Mesenteric fat pad (tissue), 1 donor: Measurements from ENCODE around the gene CELF2. TPM values are rescaled to one million over a fixed set of nuclear protein-coding genes. Genes with fewer than 3 reads are reported as not detected.

Experiments
- DNase-seq: peaks from one replicate; pipeline ENCODE4 v3.0.0-alpha.2; 2020; ENCODE audit warnings: low spot score
- total RNA-seq: library from RNA; stranded (reverse); fragmentation: NEBNext Ultra II Directional; extraction: Animal tissue kit (Norgen Biotek cat#: 25700); gene quantifications from one replicate; pipeline ENCODE4 v1.2.1, GENCODE V29; 2021
- donor health status: DM: yes; HTN: yes; CAD: no.

CELF2 gene
- total RNA-seq, 1 donor from 2014 or later, result 93.9 TPM

GRCh38 chr10:11093771-11094736, 76.4 kb downstream of the CELF2 start:
- DNase-seq, result no peak

- no peak for DNase-seq
Observed at GRCh38 chr10:11095374-11095801, 77.7 kb downstream of the CELF2 start.

GRCh38 chr10:11096422-11096821, 78.8 kb downstream of the CELF2 start:
- DNase-seq, result no peak

GRCh38 chr10:11097686-11098085, 80.0 kb downstream of the CELF2 start:
- DNase-seq, result no peak

- DNase-seq, result no peak
Observed at GRCh38 chr10:11098666-11099065, 81.0 kb downstream of the CELF2 start.

GRCh38 chr10:11104772-11105675, 87.4 kb downstream of the CELF2 start:
- DNase-seq, result no peak

- DNase-seq, result no peak
Observed at GRCh38 chr10:11105676-11106004, 88.0 kb downstream of the CELF2 start.

- DNase-seq, result no peak
Observed at GRCh38 chr10:11106621-11107374, 89.1 kb downstream of the CELF2 start.

- no peak for DNase-seq
Observed at GRCh38 chr10:11107948-11108347, 90.3 kb downstream of the CELF2 start.

GRCh38 chr10:11108356-11108755, 90.7 kb downstream of the CELF2 start:
- DNase-seq, result no peak

GRCh38 chr10:11109590-11109989, 91.9 kb downstream of the CELF2 start:
- DNase-seq, result no peak

- no peak for DNase-seq
Observed at GRCh38 chr10:11110539-11110938, 92.9 kb downstream of the CELF2 start.

GRCh38 chr10:11111490-11111889, 93.8 kb downstream of the CELF2 start:
- no peak for DNase-seq

GRCh38 chr10:11112718-11113117, 95.0 kb downstream of the CELF2 start:
- DNase-seq, result no peak

- DNase-seq, result no peak
Observed at GRCh38 chr10:11113156-11113555, 95.5 kb downstream of the CELF2 start.

- DNase-seq, result no peak
Observed at GRCh38 chr10:11114269-11114668, 96.6 kb downstream of the CELF2 start.

GRCh38 chr10:11115337-11115736, 97.7 kb downstream of the CELF2 start:
- no peak for DNase-seq

- DNase-seq, result no peak
Observed at GRCh38 chr10:11116361-11116760, 98.7 kb downstream of the CELF2 start.

GRCh38 chr10:11116817-11117216, 99.1 kb downstream of the CELF2 start:
- no peak for DNase-seq

GRCh38 chr10:11118686-11119085, 101.0 kb downstream of the CELF2 start:
- no peak for DNase-seq

GRCh38 chr10:11119843-11120242, 102.2 kb downstream of the CELF2 start:
- no peak for DNase-seq
